Hepatocyte (in vitro differentiated cells): ENCODE data around the gene ZDHHC18. TPM values are rescaled to one million over a fixed set of nuclear protein-coding genes. Genes with fewer than 3 reads are reported as not detected.
A peak's percentile ranks its signal among the peaks of the same experiment; 100 is the strongest.

ENCODE experiments used
- DNase-seq: peaks from one replicate; pipeline ENCODE4 v3.0.0-alpha.2; 2016; ENCODE audit warnings: low spot score
- H2AFZ ChIP-seq: fragments of 200-600 bp; sonication (generic); 2 replicates; pipeline ENCODE4 v1.6.0; 2016; ENCODE audit warnings: antibody characterized with exemption, mild to moderate bottlenecking
- H3K27ac ChIP-seq: fragments of 200-600 bp; sonication (generic); 2 replicates; pipeline ENCODE4 v1.5.1; 2016; ENCODE audit warnings: mild to moderate bottlenecking
- H3K27me3 ChIP-seq: fragments of 200-600 bp; sonication (generic); 2 replicates; pipeline ENCODE4 v1.6.1; 2016
- H3K36me3 ChIP-seq: fragments of 200-600 bp; sonication (generic); replicated peaks from 2 replicates; pipeline ENCODE4 v1.5.1; 2016; ENCODE audit warnings: low read depth; ENCODE audit not compliant: insufficient read depth
- H3K4me1 ChIP-seq: fragments of 200-600 bp; sonication (generic); 2 replicates; pipeline ENCODE4 v1.5.1; 2016; ENCODE audit warnings: mild to moderate bottlenecking, moderate library complexity; ENCODE audit not compliant: insufficient read depth
- H3K4me2 ChIP-seq: fragments of 200-600 bp; sonication (generic); 2 replicates; pipeline ENCODE4 v1.6.0; 2016
- H3K4me3 ChIP-seq: fragments of 200-600 bp; sonication (generic); 2 replicates; pipeline ENCODE4 v1.5.1; 2016; ENCODE audit warnings: mild to moderate bottlenecking
- H3K79me2 ChIP-seq: fragments of 200-600 bp; sonication (generic); 2 replicates; pipeline ENCODE4 v1.6.0; 2017; ENCODE audit warnings: mild to moderate bottlenecking
- H3K9me2 ChIP-seq: fragments of 200-600 bp; sonication (generic); replicated peaks from 2 replicates; pipeline ENCODE4 v1.6.0; 2017; ENCODE audit warnings: mild to moderate bottlenecking; ENCODE audit not compliant: insufficient read depth
- H3K9me3 ChIP-seq: fragments of 200-600 bp; sonication (generic); 2 replicates; pipeline ENCODE4 v1.5.1; 2016; ENCODE audit warnings: low read depth, mild to moderate bottlenecking
- H4K20me1 ChIP-seq: fragments of 200-600 bp; sonication (generic); 2 replicates; pipeline ENCODE4 v1.6.0; 2016; ENCODE audit warnings: mild to moderate bottlenecking; ENCODE audit not compliant: insufficient read depth, poor library complexity, severe bottlenecking
- EZH2 ChIP-seq: fragments of 200-600 bp; sonication (generic); IDR thresholded peaks from 2 replicates; pipeline ENCODE4 v1.6.1; 2016; ENCODE audit warnings: antibody characterized with exemption, mild to moderate bottlenecking, borderline replicate concordance
- EZH2phosphoT487 ChIP-seq: fragments of 200-600 bp; sonication (generic); IDR thresholded peaks from one replicate; pipeline ENCODE4 v1.6.1; 2018; ENCODE audit warnings: antibody characterized with exemption, mild to moderate bottlenecking, low read depth, moderate library complexity; ENCODE audit not compliant: unreplicated experiment, severe bottlenecking
- WGBS: methylation state at CpG from one replicate; pipeline ENCODE4 v1.1.6; 2016; ENCODE audit warnings: low lambda C conversion rate; ENCODE audit errors: missing lambda C conversion rate; 5-methylcytosine and 5-hydroxymethylcytosine counted together
- polyA plus RNA-seq: library from polyadenylated mRNA; unstranded; fragments of >200 nt; fragmentation: Nextera tagmentation; extraction: Ambion mirVana; gene quantifications from 2 replicates; pipeline ENCODE4 v1.2.1, GENCODE V29; 2016
- total RNA-seq: library from RNA; depleted of rRNA; stranded (reverse); fragments of >200 nt; gene quantifications from 2 replicates; pipeline ENCODE4 v1.2.3, GENCODE V29; 2014
- TF ChIP-seq, protein P1 (sequence below): fragments of 200-600 bp; sonication (generic); IDR thresholded peaks from 2 replicates; pipeline ENCODE4 v1.5.1; 2016; ENCODE audit warnings: antibody characterized with exemption, mild to moderate bottlenecking; ENCODE audit not compliant: poor library complexity

Gene ZDHHC18
- total and polyA plus RNA-seq, 2 experiments from 2014 or later: 14.9 to 22.5 TPM

DNA sequence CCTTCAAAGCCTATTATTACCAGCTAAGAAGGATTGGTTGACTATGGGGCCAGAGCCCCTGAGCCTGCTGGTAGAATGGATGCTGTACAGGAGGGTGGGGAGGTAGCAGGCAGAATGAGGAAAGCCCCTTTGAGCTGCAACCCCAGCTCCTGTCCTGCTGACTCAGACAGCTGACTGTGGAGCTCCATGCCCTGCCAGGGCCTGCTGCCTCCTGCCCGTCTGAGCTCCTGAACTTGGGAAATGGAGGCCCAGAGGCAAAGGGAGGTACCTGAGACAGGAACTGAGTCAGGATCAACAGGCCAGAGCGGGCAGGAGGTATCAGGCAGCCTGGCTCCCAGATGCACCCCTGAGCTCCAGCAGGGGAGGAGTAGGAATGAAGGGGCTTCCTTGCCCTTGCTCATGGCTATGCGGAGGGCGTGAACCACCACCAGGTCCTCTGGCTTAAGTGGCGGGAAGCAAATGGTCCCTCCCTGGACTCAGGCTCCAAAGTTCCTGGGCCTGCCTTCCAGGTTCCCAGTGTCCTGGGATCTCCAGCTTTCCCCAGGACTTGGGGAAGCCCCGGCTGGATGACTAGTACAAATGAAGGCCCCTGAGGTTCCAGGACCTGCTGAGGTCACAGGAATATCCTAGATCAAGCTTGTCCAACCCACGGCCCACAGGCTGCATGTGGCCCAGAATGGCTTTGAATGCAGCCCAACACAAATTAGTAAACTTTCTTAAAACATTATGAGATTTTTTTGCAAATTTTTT, 32.6 kb downstream of the ZDHHC18 start:
- Histone ChIP-seq H3K4me3 (no peak overlapping the region), H3K79me2 (no peaks in the 10 kb centered on the region), H3K4me1 (peaks cover 9% of the 10 kb centered on the region), H3K36me3 (no peaks in the 10 kb centered on the region), H3K27ac (no peak overlapping the region), H3K9me3 (no peaks in the 10 kb centered on the region), H3K4me2 (no peak overlapping the region), H2AFZ (no peak overlapping the region), H3K27me3 (no peaks in the 10 kb centered on the region), H3K9me2 (no peaks in the 10 kb centered on the region), H4K20me1 (no peaks in the 10 kb centered on the region)
- WGBS: 89% methylated on average over 7 of the region's 7 CpGs
- DNase-seq: no peak
- TF ChIP-seq EZH2 (no peak), EZH2phosphoT487 (no peak)
- TF ChIP-seq, protein P1, sequence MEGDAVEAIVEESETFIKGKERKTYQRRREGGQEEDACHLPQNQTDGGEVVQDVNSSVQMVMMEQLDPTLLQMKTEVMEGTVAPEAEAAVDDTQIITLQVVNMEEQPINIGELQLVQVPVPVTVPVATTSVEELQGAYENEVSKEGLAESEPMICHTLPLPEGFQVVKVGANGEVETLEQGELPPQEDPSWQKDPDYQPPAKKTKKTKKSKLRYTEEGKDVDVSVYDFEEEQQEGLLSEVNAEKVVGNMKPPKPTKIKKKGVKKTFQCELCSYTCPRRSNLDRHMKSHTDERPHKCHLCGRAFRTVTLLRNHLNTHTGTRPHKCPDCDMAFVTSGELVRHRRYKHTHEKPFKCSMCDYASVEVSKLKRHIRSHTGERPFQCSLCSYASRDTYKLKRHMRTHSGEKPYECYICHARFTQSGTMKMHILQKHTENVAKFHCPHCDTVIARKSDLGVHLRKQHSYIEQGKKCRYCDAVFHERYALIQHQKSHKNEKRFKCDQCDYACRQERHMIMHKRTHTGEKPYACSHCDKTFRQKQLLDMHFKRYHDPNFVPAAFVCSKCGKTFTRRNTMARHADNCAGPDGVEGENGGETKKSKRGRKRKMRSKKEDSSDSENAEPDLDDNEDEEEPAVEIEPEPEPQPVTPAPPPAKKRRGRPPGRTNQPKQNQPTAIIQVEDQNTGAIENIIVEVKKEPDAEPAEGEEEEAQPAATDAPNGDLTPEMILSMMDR: no peak

DNA sequence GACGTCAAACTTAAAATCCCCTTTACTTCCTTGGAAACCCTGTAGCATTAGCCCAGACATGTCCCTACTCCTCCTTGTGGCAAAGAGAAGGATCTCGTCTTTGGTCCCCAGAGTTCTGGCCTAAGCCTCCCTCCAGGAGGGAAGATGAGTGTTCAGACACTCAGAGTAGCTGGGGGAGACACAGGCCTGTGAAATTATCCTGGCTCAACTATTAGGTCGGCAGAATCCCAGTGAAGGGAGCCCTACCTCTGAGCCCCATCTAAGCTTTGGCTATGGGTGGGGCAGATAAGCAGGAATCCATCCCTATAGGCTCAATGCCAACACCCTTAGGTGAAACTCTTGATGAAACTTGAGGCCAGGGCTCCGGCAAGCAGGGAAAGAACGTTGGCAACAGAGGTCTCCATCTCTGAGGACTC, 34.8 kb downstream of the ZDHHC18 start:
- Histone ChIP-seq H3K4me2 (no peak overlapping the region), H4K20me1 (no peaks in the 10 kb centered on the region), H3K4me1 (peaks cover 13% of the 10 kb centered on the region), H3K4me3 (no peak overlapping the region), H3K79me2 (no peaks in the 10 kb centered on the region), H3K36me3 (no peaks in the 10 kb centered on the region), H2AFZ (no peak overlapping the region), H3K9me3 (no peaks in the 10 kb centered on the region), H3K27me3 (no peaks in the 10 kb centered on the region), H3K9me2 (no peaks in the 10 kb centered on the region), H3K27ac (no peak overlapping the region)
- WGBS: 76% methylated on average over 5 of the region's 5 CpGs
- no peak for DNase-seq
- TF ChIP-seq EZH2 (no peak), EZH2phosphoT487 (no peak)
- TF ChIP-seq, protein P1: no peak

DNA sequence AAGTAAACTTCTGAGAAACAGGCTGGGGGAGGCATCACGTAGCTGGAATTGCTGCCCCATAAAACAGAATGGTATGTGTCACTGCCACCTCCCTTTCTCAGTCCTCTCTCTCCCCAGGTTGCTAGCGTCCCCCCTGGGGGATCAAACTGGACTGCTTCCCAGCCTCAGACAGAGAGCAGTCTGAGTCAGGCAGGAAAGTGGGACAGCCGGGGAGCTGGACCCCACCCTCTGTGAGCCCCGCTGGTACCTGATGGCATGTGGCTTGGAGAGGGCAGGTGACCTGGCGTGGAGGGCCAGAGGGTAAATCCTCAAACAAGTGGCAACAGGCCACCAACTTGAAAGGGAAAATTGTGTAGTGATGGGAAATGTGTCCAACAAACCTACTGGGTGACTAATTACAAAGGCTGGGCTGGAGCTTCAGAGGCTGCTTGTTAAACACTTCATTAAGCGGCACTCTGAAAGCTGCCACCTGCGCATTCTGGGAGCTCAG, 35.4 kb downstream of the ZDHHC18 start:
- DNase-seq: no peak
- no peaks in the 10 kb centered on the region for H4K20me1 ChIP-seq
- no peaks in the 10 kb centered on the region for H3K9me3 ChIP-seq
- no peak for TF ChIP-seq EZH2phosphoT487
- no peak for TF ChIP-seq EZH2
- TF ChIP-seq, protein P1: no peak
- peak overlapping the region; percentile 37 for H3K27ac ChIP-seq
- no peaks in the 10 kb centered on the region for H3K79me2 ChIP-seq
- WGBS: 89% methylated on average over 7 of the region's 7 CpGs
- H3K4me2 ChIP-seq: no peak overlapping the region
- no peak overlapping the region for H2AFZ ChIP-seq
- peaks cover 13% of the 10 kb centered on the region for H3K4me1 ChIP-seq
- H3K4me3 ChIP-seq: no peak overlapping the region
- H3K9me2 ChIP-seq: no peaks in the 10 kb centered on the region
- H3K36me3 ChIP-seq: no peaks in the 10 kb centered on the region
- no peaks in the 10 kb centered on the region for H3K27me3 ChIP-seq
